GM12891 (cell line): Measurements from ENCODE around the gene DOK3.

Experiments used
- PAX5 ChIP-seq: IDR thresholded peaks from 2 replicates; pipeline ENCODE4 v1.6.1; 2011; ENCODE audit warnings: low read length, moderate library complexity, mild to moderate bottlenecking; ENCODE audit not compliant: insufficient read depth, severe bottlenecking
- POLR2A ChIP-seq: IDR thresholded peaks from 2 replicates; pipeline ENCODE4 v1.6.1; 2011; ENCODE audit warnings: low read depth, low read length, control low read depth
- POLR2AphosphoS5 ChIP-seq: IDR thresholded peaks from 2 replicates; pipeline ENCODE4 v1.6.1; 2011; ENCODE audit warnings: low read depth, low read length, control low read depth
- POU2F2 ChIP-seq: IDR thresholded peaks from 2 replicates; pipeline ENCODE4 v1.6.1; 2011; ENCODE audit warnings: low read depth, mild to moderate bottlenecking, control low read depth, low read length, moderate library complexity
- SPI1 ChIP-seq: IDR thresholded peaks from 2 replicates; pipeline ENCODE4 v1.6.1; 2011; ENCODE audit warnings: low read depth, low read length, control low read depth
- TAF1 ChIP-seq: IDR thresholded peaks from 2 replicates; pipeline ENCODE4 v1.6.1; 2011; ENCODE audit warnings: low read depth, low read length, control low read depth

DNA sequence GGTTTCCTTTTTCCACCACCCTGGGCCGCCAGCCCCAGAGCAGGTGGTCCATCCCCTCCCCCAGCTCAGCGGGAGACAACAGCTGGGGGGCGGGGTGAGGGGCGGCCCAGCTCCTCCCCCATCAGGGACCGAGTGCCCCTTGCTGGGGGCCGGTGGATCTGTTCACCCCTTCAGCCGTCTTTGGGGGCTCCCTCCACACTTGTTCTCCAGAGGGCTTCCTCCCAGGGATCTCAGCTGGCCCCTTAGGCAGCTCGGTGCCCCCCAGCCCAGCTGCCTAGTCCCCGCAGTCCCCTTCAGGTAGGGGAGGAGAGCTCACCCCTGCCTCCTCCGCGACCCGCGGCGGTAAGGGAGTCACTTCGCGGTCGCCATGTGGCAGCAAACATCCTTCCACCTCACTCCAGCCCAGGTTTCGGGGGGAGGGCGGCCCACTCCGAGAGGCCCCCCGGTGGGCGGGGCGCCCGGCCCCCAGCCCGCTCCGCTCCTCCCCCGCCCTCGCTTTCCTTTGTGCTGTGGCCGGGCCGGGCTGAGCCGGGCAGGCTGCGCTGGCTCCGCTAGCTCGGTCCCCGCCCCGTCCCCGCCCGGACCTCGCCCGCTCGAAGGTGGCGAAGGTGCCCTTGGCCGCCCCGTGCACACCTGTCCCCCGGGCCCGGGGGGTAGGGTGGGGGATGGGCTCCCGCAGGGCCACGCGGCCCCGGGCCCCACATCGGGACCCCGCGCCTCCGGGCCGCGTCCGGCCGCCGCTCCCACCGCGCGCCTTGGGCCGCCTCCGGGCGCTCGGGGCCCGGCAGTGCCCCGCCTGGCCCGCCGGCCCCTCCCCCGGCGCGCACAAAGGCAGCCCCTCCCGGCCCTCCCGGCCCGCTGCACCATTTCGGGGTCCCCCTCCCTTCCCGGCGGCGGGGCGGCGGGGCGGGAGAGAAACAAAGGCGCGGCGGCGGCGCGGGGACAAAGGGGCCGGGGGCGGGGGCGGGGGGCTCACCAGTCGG, 36.9 kb downstream of the DOK3 start:
- no peak for TF ChIP-seq POLR2AphosphoS5
- peak; percentile 61; the same call in 1 of the 2 replicates for TF ChIP-seq POLR2A
- TF ChIP-seq POU2F2, result 0 out of 2 replicates have a peak, but pooled peaks have one; percentile 22
- TF ChIP-seq TAF1, result no peak
- no peak for TF ChIP-seq SPI1
- no peak for TF ChIP-seq PAX5
